Ascending aorta (tissue), 2 donors: ENCODE measurements around the gene KSR1. TPM values are rescaled to one million over a fixed set of nuclear protein-coding genes. Genes with fewer than 3 reads are reported as not detected.

Experiments
- DNase-seq, 2 donors: peaks; one replicate each; pipeline ENCODE4 v3.0.0-alpha.2; 2019; ENCODE audit warnings: low spot score in 2 of 2
- H3K27ac ChIP-seq, 2 donors: fragments of 200-600 bp; sonication (generic); one replicate each; pipeline ENCODE4 v1.5.1; 2016 to 2017; ENCODE audit warnings: mild to moderate bottlenecking in 1 of 2
- H3K27me3 ChIP-seq: fragments of 200-600 bp; sonication (generic); one replicate; pipeline ENCODE4 v1.5.1; 2017
- H3K36me3 ChIP-seq, 2 donors: fragments of 200-600 bp; sonication (generic); one replicate each; pipeline ENCODE4 v1.5.1; 2016
- H3K4me1 ChIP-seq, 2 donors: fragments of 200-600 bp; sonication (generic); one replicate each; pipeline ENCODE4 v1.5.1; 2016 to 2017; ENCODE audit warnings: mild to moderate bottlenecking in 1 of 2
- H3K4me3 ChIP-seq, 2 donors: fragments of 200-600 bp; sonication (generic); one replicate each; pipeline ENCODE4 v1.5.1; 2016 to 2017; ENCODE audit warnings: mild to moderate bottlenecking in 1 of 2
- H3K9me3 ChIP-seq, 2 donors: fragments of 200-600 bp; sonication (generic); one replicate each; pipeline ENCODE4 v1.5.1; 2016
- CTCF ChIP-seq, 3 experiments: fragments of 200-600 bp in 2 of 3; fragments of 450-650 bp in 1 of 3; sonication (generic) in 2 of 3; IDR thresholded peaks; one replicate each; pipeline ENCODE4 v1.5.1; 2016 to 2019; ENCODE audit warnings: antibody characterized with exemption in 3 of 3, mild to moderate bottlenecking in 1 of 3, moderate library complexity in 1 of 3
- intact Hi-C: fragments of 100-400 bp; cut with DNase I; formaldehyde crosslinking; loops from one replicate; pipeline ENCODE4 v1.15.1; 2023
- total RNA-seq: library from RNA; depleted of rRNA; stranded (reverse); fragments of >200 nt; gene quantifications from one replicate; pipeline ENCODE4 v1.1.0, GENCODE V29; 2016

Gene KSR1
- total RNA-seq, 1 donor from 2014 or later = 42.6 TPM

GRCh38 chr17:27485125-27485524 lies 28.9 kb downstream of the KSR1 start:
- Histone ChIP-seq H3K4me3 (no peak overlapping the region), H3K27me3 (no peaks in the 10 kb centered on the region), H3K4me1 (peaks cover 0 to 5% of the 10 kb centered on the region in 2 donors), H3K36me3 (no peaks in the 10 kb centered on the region), H3K27ac (no peak overlapping the region), H3K9me3 (no peaks in the 10 kb centered on the region)
- TF ChIP-seq CTCF (IDR thresholded peaks at IDR 0.05) = no peak
- no peak for DNase-seq
- intact Hi-C loops = no loop called here

- H3K9me3 ChIP-seq = no peaks in the 10 kb centered on the region
- H3K27ac ChIP-seq = no peak overlapping the region
- TF ChIP-seq CTCF (IDR thresholded peaks at IDR 0.05) = no peak
- H3K36me3 ChIP-seq = no peaks in the 10 kb centered on the region
- no peaks in the 10 kb centered on the region for H3K27me3 ChIP-seq
- intact Hi-C loops = no loop called here
- DNase-seq = no peak
- no peak overlapping the region for H3K4me3 ChIP-seq
- peaks cover 0 to 5% of the 10 kb centered on the region in 2 donors for H3K4me1 ChIP-seq
These were observed 29.7 kb downstream of the KSR1 start for GRCh38 chr17:27485716-27486495.

GRCh38 chr17:27486741-27487140 lies 30.5 kb downstream of the KSR1 start:
- DNase-seq = no peak
- Histone ChIP-seq H3K27me3 (no peaks in the 10 kb centered on the region), H3K4me3 (no peak overlapping the region), H3K27ac (no peak overlapping the region), H3K4me1 (peaks cover 0 to 5% of the 10 kb centered on the region in 2 donors), H3K9me3 (no peaks in the 10 kb centered on the region), H3K36me3 (no peaks in the 10 kb centered on the region)
- intact Hi-C loops = no loop called here
- no peak for TF ChIP-seq CTCF (IDR thresholded peaks at IDR 0.05)

- TF ChIP-seq CTCF (IDR thresholded peaks at IDR 0.05) = no peak
- H3K9me3 ChIP-seq = no peaks in the 10 kb centered on the region
- no peaks in the 10 kb centered on the region for H3K27me3 ChIP-seq
- intact Hi-C loops = no loop called here
- H3K27ac ChIP-seq = peak overlapping the region; percentile 15 to 23
- H3K4me3 ChIP-seq = no peak overlapping the region
- peaks cover 0 to 5% of the 10 kb centered on the region in 2 donors for H3K4me1 ChIP-seq
- no peak for DNase-seq
- H3K36me3 ChIP-seq = no peaks in the 10 kb centered on the region
These were observed 32.0 kb downstream of the KSR1 start for GRCh38 chr17:27488231-27488630.

- Histone ChIP-seq H3K4me1 (peaks cover 0 to 10% of the 10 kb centered on the region in 2 donors), H3K27ac (peak overlapping the region; percentile 15 to 42), H3K4me3 (no peak overlapping the region), H3K27me3 (no peaks in the 10 kb centered on the region), H3K36me3 (no peaks in the 10 kb centered on the region), H3K9me3 (no peaks in the 10 kb centered on the region)
- no peak for TF ChIP-seq CTCF (IDR thresholded peaks at IDR 0.05)
- intact Hi-C loops = no loop called here
- DNase-seq = peak; percentile 30 to 84
These were observed 32.9 kb downstream of the KSR1 start for GRCh38 chr17:27489045-27489715.
